Loucy (cell line): Measurements from ENCODE around the gene AP1S1.

ENCODE experiments used
- EZH2phosphoT487 ChIP-seq: fragments of 200-600 bp; IDR thresholded peaks from 2 replicates; pipeline ENCODE4 v1.6.1; 2018; ENCODE audit warnings: antibody characterized with exemption, mild to moderate bottlenecking, moderate library complexity, borderline replicate concordance
- TF ChIP-seq, protein P1 (sequence below): fragments of 200-600 bp; sonication (generic); conservative IDR thresholded peaks from 2 replicates; pipeline ENCODE4 v1.5.1; 2014; ENCODE audit warnings: mild to moderate bottlenecking, antibody characterized with exemption, low read length

DNA sequence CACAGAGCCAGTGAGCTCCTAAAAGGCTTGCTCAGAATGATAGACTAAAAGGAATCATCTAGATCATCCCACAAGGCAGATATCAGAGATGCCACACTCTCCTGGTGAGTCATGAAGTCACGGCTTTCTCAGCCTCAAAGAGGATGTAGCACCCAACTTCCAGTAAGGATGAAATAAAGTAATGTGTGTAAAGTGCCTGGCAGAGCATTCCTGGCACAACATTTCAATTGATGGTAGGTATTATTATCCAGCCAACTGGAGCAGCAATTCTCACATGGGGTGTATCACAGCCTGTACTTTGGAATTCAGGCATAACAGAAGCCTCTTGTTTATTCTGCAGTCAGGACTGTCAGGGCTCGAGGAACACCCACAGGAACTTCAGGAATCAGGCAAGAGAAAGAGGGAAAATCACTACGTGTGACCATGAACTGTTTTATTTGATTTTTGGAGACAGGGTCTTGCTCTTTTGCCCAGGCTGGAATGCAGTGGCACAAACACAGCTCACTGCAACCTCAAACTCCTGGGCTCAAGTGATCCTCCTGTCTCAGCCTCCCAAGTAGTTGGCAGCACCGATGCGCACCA is 31.1 kb downstream of the AP1S1 start:
- no peak for TF ChIP-seq EZH2phosphoT487
- TF ChIP-seq, protein P1, sequence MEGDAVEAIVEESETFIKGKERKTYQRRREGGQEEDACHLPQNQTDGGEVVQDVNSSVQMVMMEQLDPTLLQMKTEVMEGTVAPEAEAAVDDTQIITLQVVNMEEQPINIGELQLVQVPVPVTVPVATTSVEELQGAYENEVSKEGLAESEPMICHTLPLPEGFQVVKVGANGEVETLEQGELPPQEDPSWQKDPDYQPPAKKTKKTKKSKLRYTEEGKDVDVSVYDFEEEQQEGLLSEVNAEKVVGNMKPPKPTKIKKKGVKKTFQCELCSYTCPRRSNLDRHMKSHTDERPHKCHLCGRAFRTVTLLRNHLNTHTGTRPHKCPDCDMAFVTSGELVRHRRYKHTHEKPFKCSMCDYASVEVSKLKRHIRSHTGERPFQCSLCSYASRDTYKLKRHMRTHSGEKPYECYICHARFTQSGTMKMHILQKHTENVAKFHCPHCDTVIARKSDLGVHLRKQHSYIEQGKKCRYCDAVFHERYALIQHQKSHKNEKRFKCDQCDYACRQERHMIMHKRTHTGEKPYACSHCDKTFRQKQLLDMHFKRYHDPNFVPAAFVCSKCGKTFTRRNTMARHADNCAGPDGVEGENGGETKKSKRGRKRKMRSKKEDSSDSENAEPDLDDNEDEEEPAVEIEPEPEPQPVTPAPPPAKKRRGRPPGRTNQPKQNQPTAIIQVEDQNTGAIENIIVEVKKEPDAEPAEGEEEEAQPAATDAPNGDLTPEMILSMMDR: no peak
